ENCODE measurements around the gene ELK3. TPM values are rescaled to one million over a fixed set of nuclear protein-coding genes. Genes with fewer than 3 reads are reported as not detected.

Gene ELK3
- total and polyA plus RNA-seq, 8 donors, result 2.9 to 12.9 (median 6.1) TPM

GRCh38 chr12:96171905-96172304 is 22.3 kb upstream of the ELK3 start:
- intact Hi-C loops (cut with DNase I), result no loop called here
- no peak for FAIRE-seq

GRCh38 chr12:96172981-96173380 is 21.2 kb upstream of the ELK3 start:
- H3K9me3 ChIP-seq, result no peaks in the 10 kb centered on the region
- H3K36me3 ChIP-seq, result no peaks in the 10 kb centered on the region
- H3K4me1 ChIP-seq, result no peaks in the 10 kb centered on the region
- WGBS, 2 donors, result 68 to 91% methylated on average over 4 of the region's 4 CpGs
- no peak overlapping the region for H3K27ac ChIP-seq
- no peak for FAIRE-seq
- DNase-seq, result no peak
- no peak for ATAC-seq
- TF ChIP-seq CTCF (IDR thresholded peaks at IDR 0.05), result no peak
- H3K4me3 ChIP-seq, result no peak overlapping the region
- intact Hi-C loops (cut with DNase I), result no loop called here
- H3K27me3 ChIP-seq, result no peaks in the 10 kb centered on the region

More at GRCh38 chr12:96171905-96172304, 22.3 kb upstream of the ELK3 start:
- Histone ChIP-seq H3K4me3 (no peak overlapping the region), H3K4me1 (no peaks in the 10 kb centered on the region), H3K27me3 (no peaks in the 10 kb centered on the region), H3K27ac (no peak overlapping the region), H3K9me3 (no peaks in the 10 kb centered on the region), H3K36me3 (no peaks in the 10 kb centered on the region)
- no peak for ATAC-seq
- WGBS, 2 donors, result 73 to 77% methylated on average over 3 of the region's 3 CpGs
- TF ChIP-seq CTCF (IDR thresholded peaks at IDR 0.05), result no peak
- DNase-seq, result no peak

GRCh38 chr12:96176575-96176974 is 17.6 kb upstream of the ELK3 start:
- TF ChIP-seq CTCF (IDR thresholded peaks at IDR 0.05), result no peak
- no peak for FAIRE-seq

GRCh38 chr12:96177013-96177412 is 17.2 kb upstream of the ELK3 start:
- Histone ChIP-seq H3K27ac (no peak overlapping the region), H3K27me3 (no peaks in the 10 kb centered on the region), H3K36me3 (no peaks in the 10 kb centered on the region), H3K9me3 (no peaks in the 10 kb centered on the region), H3K4me3 (no peak overlapping the region), H3K4me1 (no peaks in the 10 kb centered on the region)
- 87 to 91% methylated on average over 1 of the region's 1 CpG for WGBS, 2 donors
- no peak for TF ChIP-seq CTCF (IDR thresholded peaks at IDR 0.05)
- FAIRE-seq (no peak), DNase-seq (no peak), ATAC-seq (no peak)
- intact Hi-C loops (cut with DNase I), result no loop called here

More at GRCh38 chr12:96176575-96176974, 17.6 kb upstream of the ELK3 start:
- Histone ChIP-seq H3K27ac (no peak overlapping the region), H3K4me1 (no peaks in the 10 kb centered on the region), H3K4me3 (no peak overlapping the region), H3K9me3 (no peaks in the 10 kb centered on the region), H3K36me3 (no peaks in the 10 kb centered on the region), H3K27me3 (no peaks in the 10 kb centered on the region)
- no peak for ATAC-seq
- WGBS, 2 donors, result 94 to 100% methylated on average over 1 of the region's 1 CpG
- intact Hi-C loops (cut with DNase I), result no loop called here
- DNase-seq, result no peak

GRCh38 chr12:96183734-96184370 is 10.3 kb upstream of the ELK3 start:
- DNase-seq (no peak), FAIRE-seq (no peak), ATAC-seq (no peak)
- Histone ChIP-seq H3K4me1 (no peaks in the 10 kb centered on the region), H3K27me3 (no peaks in the 10 kb centered on the region), H3K9me3 (no peaks in the 10 kb centered on the region), H3K27ac (no peak overlapping the region), H3K36me3 (no peaks in the 10 kb centered on the region), H3K4me3 (no peak overlapping the region)
- WGBS, 2 donors, result 82 to 84% methylated on average over 4 of the region's 4 CpGs
- intact Hi-C loops (cut with DNase I), result no loop called here
- no peak for TF ChIP-seq CTCF (IDR thresholded peaks at IDR 0.05)

All from pancreas (tissue), 10 donors.